Measurements from ENCODE around the gene PDE8A. TPM values are rescaled to one million over a fixed set of nuclear protein-coding genes. Genes with fewer than 3 reads are reported as not detected.

The PDE8A gene
- 26.4 and 44.2 TPM in 2 replicates for total RNA-seq

DNA sequence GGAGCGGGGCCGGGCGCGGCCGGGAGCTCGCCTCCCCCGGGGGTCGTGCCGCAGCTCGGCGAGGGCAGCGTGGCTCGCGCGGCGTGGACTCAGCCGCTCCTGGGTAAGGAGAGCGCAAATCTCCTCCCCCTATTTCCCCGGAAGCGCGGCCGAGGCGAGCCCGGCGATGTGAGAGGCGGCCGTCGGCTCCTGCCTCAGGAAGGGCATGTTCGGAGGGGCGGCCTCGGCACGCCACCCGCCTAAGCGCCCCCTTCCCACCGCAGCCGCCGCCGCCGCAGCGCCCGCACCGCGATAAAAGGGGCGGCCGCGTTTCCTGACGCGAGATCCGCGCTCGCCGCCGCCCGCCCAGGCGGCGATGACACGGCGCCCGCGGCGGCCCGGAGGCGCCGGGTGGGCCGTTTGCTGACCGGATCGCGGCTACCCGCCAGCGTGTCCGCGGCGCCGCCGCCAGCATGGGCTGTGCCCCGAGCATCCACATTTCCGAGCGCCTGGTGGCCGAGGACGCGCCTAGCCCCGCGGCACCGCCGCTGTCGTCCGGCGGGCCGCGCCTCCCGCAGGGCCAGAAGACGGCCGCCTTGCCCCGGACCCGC is at the start of gene PDE8A:
Gene PDE8A (plus strand): TSS at position 146 of the 590 bp plus-strand sequence. CDS start 307 bp downstream, at position 453.

Other genes starting within 250 kb of the PDE8A start
- gene ZNF592, start 233.3 kb upstream of the PDE8A start, total RNA-seq = 9.4 TPM in 2 replicates
- 0.97 and 6.0 TPM in 2 replicates for gene ALPK3, start 164.5 kb upstream of the PDE8A start, total RNA-seq
- not detected in 2 replicates for gene SLC28A1, start 97.2 kb upstream of the PDE8A start, total RNA-seq